ENCODE results near the gene HSPA12B.

HSPA12B gene

DNA sequence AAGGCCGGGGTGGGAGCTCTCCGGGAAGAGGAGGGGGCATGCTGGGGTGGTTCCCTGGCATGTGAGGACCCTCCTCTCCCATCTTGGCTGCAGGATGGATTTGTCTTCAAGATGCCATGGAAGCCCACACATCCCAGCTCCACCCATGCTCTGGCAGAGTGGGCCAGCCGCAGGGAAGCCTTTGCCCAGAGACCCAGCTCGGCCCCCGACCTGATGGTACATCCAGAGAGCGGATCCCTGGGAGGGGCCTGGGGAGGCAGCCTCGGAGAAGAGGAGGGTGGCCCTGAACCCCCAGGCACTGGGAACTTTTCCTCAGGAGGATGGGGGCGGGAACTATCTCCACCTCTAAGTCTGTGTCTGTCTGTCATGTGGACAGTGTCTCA is 68.4 kb downstream of the HSPA12B start:
- peaks cover 23 to 85% of the 10 kb centered on the region in 2 experiments for H3K36me3 ChIP-seq (ENCODE audit: control insufficient read depth in 2 of 2, insufficient read depth in 1 of 2, low read length in 2 of 2)
- TF ChIP-seq ZNF707 (tag by site-specific recombination; IDR thresholded peaks at IDR 0.05) (no peak), TCF7L2 (IDR thresholded peaks at IDR 0.05; ENCODE audit: borderline replicate concordance, low read depth, low read length) (no peak), ZNF311 (tag by site-specific recombination; IDR thresholded peaks at IDR 0.05; ENCODE audit: borderline replicate concordance) (no peak)
- H3K9me3 ChIP-seq (ENCODE audit: control insufficient read depth, insufficient read depth, low read depth, low read length) = no peaks in the 10 kb centered on the region
- ChIA-PET CTCF (interaction anchor here (1.1 to 1.6 kb wide), 2 partner anchors 19 to 52 kb away, joined by 4 to 10 read pairs; partner anchors contain the start of gene AP5S1), POLR2A (interaction anchor here (1.1 to 2.0 kb wide), 3 partner anchors 13 to 25 kb away, joined by 3 to 7 read pairs (median 6); no protein-coding TSS in a partner anchor)
- no peak overlapping the region for H3K27ac ChIP-seq (ENCODE audit: extremely low read depth, low read depth, low read length)
- H3K4me1 ChIP-seq (ENCODE audit: control insufficient read depth, insufficient read depth, low read length) = peaks cover 12% of the 10 kb centered on the region
- H3K4me3 ChIP-seq (ENCODE audit: low read depth, low read length) = no peak overlapping the region

DNA sequence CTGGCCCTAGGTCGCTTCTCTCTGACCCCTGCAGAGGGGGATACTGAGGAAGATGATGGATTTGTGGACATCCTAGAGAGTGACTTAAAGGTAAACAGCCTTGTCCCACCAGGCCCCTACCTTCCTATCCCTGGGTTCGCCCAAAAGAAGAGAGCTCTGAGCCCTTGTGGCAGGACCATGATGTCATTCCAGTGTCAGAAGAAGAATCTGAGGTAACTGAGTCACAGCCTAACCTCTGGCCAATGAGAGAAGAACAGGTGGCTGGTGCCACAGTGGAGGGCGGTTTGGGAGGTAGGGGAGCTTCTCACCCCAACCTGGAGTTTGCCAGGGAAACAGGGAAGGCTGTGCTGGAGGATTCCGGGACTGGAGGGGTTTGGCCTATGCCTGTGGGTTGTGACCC is 68.8 kb downstream of the HSPA12B start:
- H3K9me3 ChIP-seq (ENCODE audit: control insufficient read depth, insufficient read depth, low read depth, low read length) = no peaks in the 10 kb centered on the region
- ChIA-PET POLR2A (interaction anchor here (1.1 to 2.0 kb wide), 3 partner anchors 12 to 25 kb away, joined by 3 to 7 read pairs (median 6); no protein-coding TSS in a partner anchor), CTCF (interaction anchor here (1.6 kb wide), 1 partner anchor 19 kb away, joined by 10 read pairs; the partner anchor contains the start of gene AP5S1)
- no peak for TF ChIP-seq GLIS2 (tag by site-specific recombination; IDR thresholded peaks at IDR 0.05)
- peak; percentile 18; the same call in 1 of the 2 replicates for TF ChIP-seq ATF2 (tag by site-specific recombination; IDR thresholded peaks at IDR 0.05; ENCODE audit: low read depth)
- no peak for TF ChIP-seq KLF9 (tag by site-specific recombination; IDR thresholded peaks at IDR 0.05; ENCODE audit: low read depth)
- no peak overlapping the region for H3K4me3 ChIP-seq (ENCODE audit: low read depth, low read length)
- H3K4me1 ChIP-seq (ENCODE audit: control insufficient read depth, insufficient read depth, low read length) = peaks cover 12% of the 10 kb centered on the region
- no peak overlapping the region for H3K27ac ChIP-seq (ENCODE audit: extremely low read depth, low read depth, low read length)
- H3K36me3 ChIP-seq (ENCODE audit: control insufficient read depth in 2 of 2, insufficient read depth in 1 of 2, low read length in 2 of 2) = peaks cover 23 to 90% of the 10 kb centered on the region in 2 experiments

- no peak overlapping the region for H3K4me3 ChIP-seq (ENCODE audit: low read depth, low read length)
- ChIA-PET CTCF (interaction anchor here (1.6 kb wide), 1 partner anchor 18 kb away, joined by 10 read pairs; the partner anchor contains the start of gene AP5S1), POLR2A (interaction anchor here (1.9 to 2.0 kb wide), 2 partner anchors 12 to 17 kb away, joined by 6 to 7 read pairs; no protein-coding TSS in a partner anchor)
- H3K9me3 ChIP-seq (ENCODE audit: control insufficient read depth, insufficient read depth, low read depth, low read length) = no peaks in the 10 kb centered on the region
- H3K36me3 ChIP-seq (ENCODE audit: control insufficient read depth in 2 of 2, insufficient read depth in 1 of 2, low read length in 2 of 2) = peaks cover 26 to 90% of the 10 kb centered on the region in 2 experiments
- H3K4me1 ChIP-seq (ENCODE audit: control insufficient read depth, insufficient read depth, low read length) = peaks cover 12% of the 10 kb centered on the region
- no peak overlapping the region for H3K27ac ChIP-seq (ENCODE audit: extremely low read depth, low read depth, low read length)
- TF ChIP-seq ZNF18 (tag by site-specific recombination; IDR thresholded peaks at IDR 0.05) (no peak), ZFP41 (tag by site-specific recombination; IDR thresholded peaks at IDR 0.05; ENCODE audit: borderline replicate concordance) (no peak), ZNF24 (tag by site-specific recombination; IDR thresholded peaks at IDR 0.05) (no peak), GLIS2 (tag by site-specific recombination; IDR thresholded peaks at IDR 0.05) (0 out of 2 replicates have a peak, but pooled peaks have one; percentile 14)
- TF ChIP-seq, protein P1, sequence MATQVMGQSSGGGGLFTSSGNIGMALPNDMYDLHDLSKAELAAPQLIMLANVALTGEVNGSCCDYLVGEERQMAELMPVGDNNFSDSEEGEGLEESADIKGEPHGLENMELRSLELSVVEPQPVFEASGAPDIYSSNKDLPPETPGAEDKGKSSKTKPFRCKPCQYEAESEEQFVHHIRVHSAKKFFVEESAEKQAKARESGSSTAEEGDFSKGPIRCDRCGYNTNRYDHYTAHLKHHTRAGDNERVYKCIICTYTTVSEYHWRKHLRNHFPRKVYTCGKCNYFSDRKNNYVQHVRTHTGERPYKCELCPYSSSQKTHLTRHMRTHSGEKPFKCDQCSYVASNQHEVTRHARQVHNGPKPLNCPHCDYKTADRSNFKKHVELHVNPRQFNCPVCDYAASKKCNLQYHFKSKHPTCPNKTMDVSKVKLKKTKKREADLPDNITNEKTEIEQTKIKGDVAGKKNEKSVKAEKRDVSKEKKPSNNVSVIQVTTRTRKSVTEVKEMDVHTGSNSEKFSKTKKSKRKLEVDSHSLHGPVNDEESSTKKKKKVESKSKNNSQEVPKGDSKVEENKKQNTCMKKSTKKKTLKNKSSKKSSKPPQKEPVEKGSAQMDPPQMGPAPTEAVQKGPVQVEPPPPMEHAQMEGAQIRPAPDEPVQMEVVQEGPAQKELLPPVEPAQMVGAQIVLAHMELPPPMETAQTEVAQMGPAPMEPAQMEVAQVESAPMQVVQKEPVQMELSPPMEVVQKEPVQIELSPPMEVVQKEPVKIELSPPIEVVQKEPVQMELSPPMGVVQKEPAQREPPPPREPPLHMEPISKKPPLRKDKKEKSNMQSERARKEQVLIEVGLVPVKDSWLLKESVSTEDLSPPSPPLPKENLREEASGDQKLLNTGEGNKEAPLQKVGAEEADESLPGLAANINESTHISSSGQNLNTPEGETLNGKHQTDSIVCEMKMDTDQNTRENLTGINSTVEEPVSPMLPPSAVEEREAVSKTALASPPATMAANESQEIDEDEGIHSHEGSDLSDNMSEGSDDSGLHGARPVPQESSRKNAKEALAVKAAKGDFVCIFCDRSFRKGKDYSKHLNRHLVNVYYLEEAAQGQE (tag by site-specific recombination; IDR thresholded peaks at IDR 0.05) = no peak
These were observed 69.4 kb downstream of the HSPA12B start for GRCh38 chr20:3801846-3802245.
